ENCODE measurements around the gene PDGFC. TPM values are rescaled to one million over a fixed set of nuclear protein-coding genes. Genes with fewer than 3 reads are reported as not detected.
A peak's percentile ranks its signal among the peaks of the same experiment; 100 is the strongest.

PDGFC gene
- total RNA-seq, 4 donors from 2014 or later, result 28.0 to 43.9 (median 34.8) TPM

- Histone ChIP-seq H3K36me3 (no peaks in the 10 kb centered on the region), H3K9me3 (no peaks in the 10 kb centered on the region), H3K27ac (peak overlapping the region; percentile 62 to 82 (median 76)), H3K4me1 (peaks cover 24 to 99% (median 41%) of the 10 kb centered on the region in 3 donors), H3K4me3 (no peak overlapping the region), H3K27me3 (no peaks in the 10 kb centered on the region)
- ATAC-seq, result no peak
- no peak for TF ChIP-seq EP300 (IDR thresholded peaks at IDR 0.05)
- no peak for TF ChIP-seq POLR2A (IDR thresholded peaks at IDR 0.05)
- no peak for TF ChIP-seq CTCF (IDR thresholded peaks at IDR 0.05)
- no peak for TF ChIP-seq POLR2AphosphoS5 (IDR thresholded peaks at IDR 0.05)
- WGBS, 2 donors (ENCODE audit: low coverage in 1 of 2), result 23 to 25% methylated on average over 3 of the region's 3 CpGs
Observed at GRCh38 chr4:156945532-156945931, 26.1 kb downstream of the PDGFC start.

GRCh38 chr4:156942991-156943390 is 28.6 kb downstream of the PDGFC start:
- H3K9me3 ChIP-seq, result no peaks in the 10 kb centered on the region
- H3K27ac ChIP-seq, result peak overlapping the region; percentile 65 to 85 (median 78)
- H3K4me3 ChIP-seq, result no peak overlapping the region
- H3K4me1 ChIP-seq, result peaks cover 21 to 85% (median 24%) of the 10 kb centered on the region in 3 donors
- H3K27me3 ChIP-seq, result no peaks in the 10 kb centered on the region
- no peak for ATAC-seq
- no peaks in the 10 kb centered on the region for H3K36me3 ChIP-seq
- 85 to 91% methylated on average over 4 of the region's 4 CpGs for WGBS, 2 donors (ENCODE audit: low coverage in 1 of 2)
- TF ChIP-seq POLR2A (IDR thresholded peaks at IDR 0.05), result no peak
- no peak for TF ChIP-seq EP300 (IDR thresholded peaks at IDR 0.05)
- no peak for TF ChIP-seq CTCF (IDR thresholded peaks at IDR 0.05)
- TF ChIP-seq POLR2AphosphoS5 (IDR thresholded peaks at IDR 0.05), result no peak

- WGBS, 2 donors (ENCODE audit: low coverage in 1 of 2), result 13 to 18% methylated on average over 6 to 7 of the region's 7 CpGs
- TF ChIP-seq EP300 (IDR thresholded peaks at IDR 0.05) (no peak), CTCF (IDR thresholded peaks at IDR 0.05) (no peak), POLR2A (IDR thresholded peaks at IDR 0.05) (no peak), POLR2AphosphoS5 (IDR thresholded peaks at IDR 0.05) (peak; percentile 68)
- Histone ChIP-seq H3K27me3 (no peaks in the 10 kb centered on the region), H3K9me3 (no peaks in the 10 kb centered on the region), H3K36me3 (no peaks in the 10 kb centered on the region), H3K27ac (peak overlapping the region; percentile 63 to 85 (median 74)), H3K4me1 (peaks cover 18 to 76% (median 24%) of the 10 kb centered on the region in 3 donors), H3K4me3 (peak overlapping the region; percentile 28 to 37)
- ATAC-seq, result peak; percentile 80
Observed at GRCh38 chr4:156941940-156942548, 29.6 kb downstream of the PDGFC start.

GRCh38 chr4:156939801-156940200 is 31.8 kb downstream of the PDGFC start:
- H3K4me3 ChIP-seq, result no peak overlapping the region
- peaks cover 5 to 54% (median 18%) of the 10 kb centered on the region in 3 donors for H3K4me1 ChIP-seq
- H3K27me3 ChIP-seq, result no peaks in the 10 kb centered on the region
- H3K36me3 ChIP-seq, result no peaks in the 10 kb centered on the region
- ATAC-seq, result no peak
- no peaks in the 10 kb centered on the region for H3K9me3 ChIP-seq
- H3K27ac ChIP-seq, result peak overlapping the region in 3 of 4 donors; percentile 65 to 82 (median 67)
- WGBS, 2 donors (ENCODE audit: low coverage in 1 of 2), result 46 to 70% methylated on average over 2 of the region's 2 CpGs
- TF ChIP-seq POLR2A (IDR thresholded peaks at IDR 0.05) (no peak), EP300 (IDR thresholded peaks at IDR 0.05) (no peak), POLR2AphosphoS5 (IDR thresholded peaks at IDR 0.05) (no peak), CTCF (IDR thresholded peaks at IDR 0.05) (no peak)

- H3K27ac ChIP-seq, result no peak overlapping the region
- H3K27me3 ChIP-seq, result no peaks in the 10 kb centered on the region
- whole genome bisulfite sequencing, 2 donors (ENCODE audit: low coverage in 1 of 2), result 88 to 93% methylated on average over 3 of the region's 3 CpGs
- H3K9me3 ChIP-seq, result no peaks in the 10 kb centered on the region
- H3K4me1 ChIP-seq, result peaks cover 5 to 47% (median 17%) of the 10 kb centered on the region in 3 donors
- TF ChIP-seq POLR2AphosphoS5 (IDR thresholded peaks at IDR 0.05) (no peak), EP300 (IDR thresholded peaks at IDR 0.05) (no peak), CTCF (IDR thresholded peaks at IDR 0.05) (no peak), POLR2A (IDR thresholded peaks at IDR 0.05) (no peak)
- H3K36me3 ChIP-seq, result no peaks in the 10 kb centered on the region
- ATAC-seq, result no peak
- H3K4me3 ChIP-seq, result no peak overlapping the region
Observed at GRCh38 chr4:156939139-156939538, 32.5 kb downstream of the PDGFC start.

Measured in gastroesophageal sphincter (tissue), 4 donors.